Measurements from ENCODE around the gene PALLD. TPM values are rescaled to one million over a fixed set of nuclear protein-coding genes. Genes with fewer than 3 reads are reported as not detected.

The PALLD gene
- total RNA-seq, 4 donors from 2014 or later, result 58.5 to 164 (median 84.2) TPM

DNA sequence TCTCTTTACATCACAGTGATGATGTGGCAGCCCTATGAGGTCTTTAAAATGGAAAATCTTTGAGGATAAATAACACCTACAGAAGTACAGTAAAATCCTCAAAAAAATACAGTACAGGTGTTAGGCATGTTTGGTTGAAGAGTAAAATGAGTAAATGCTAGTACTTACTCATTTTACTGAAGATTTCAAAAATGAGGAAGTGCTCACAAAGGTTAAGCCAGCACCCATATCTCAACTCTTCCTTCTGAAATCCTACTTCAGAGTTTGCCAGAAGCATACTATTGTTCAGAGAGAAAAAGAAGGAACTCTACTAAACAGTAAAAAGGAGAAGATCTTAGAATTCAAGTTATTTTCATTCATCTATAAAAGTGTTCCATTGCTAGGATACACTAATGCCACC is 382.3 kb downstream of the PALLD start:
- ATAC-seq (ENCODE audit: low FRiP score), result no peak
- no peak for DNase-seq (ENCODE audit: low spot score)
- TF ChIP-seq, protein P1, sequence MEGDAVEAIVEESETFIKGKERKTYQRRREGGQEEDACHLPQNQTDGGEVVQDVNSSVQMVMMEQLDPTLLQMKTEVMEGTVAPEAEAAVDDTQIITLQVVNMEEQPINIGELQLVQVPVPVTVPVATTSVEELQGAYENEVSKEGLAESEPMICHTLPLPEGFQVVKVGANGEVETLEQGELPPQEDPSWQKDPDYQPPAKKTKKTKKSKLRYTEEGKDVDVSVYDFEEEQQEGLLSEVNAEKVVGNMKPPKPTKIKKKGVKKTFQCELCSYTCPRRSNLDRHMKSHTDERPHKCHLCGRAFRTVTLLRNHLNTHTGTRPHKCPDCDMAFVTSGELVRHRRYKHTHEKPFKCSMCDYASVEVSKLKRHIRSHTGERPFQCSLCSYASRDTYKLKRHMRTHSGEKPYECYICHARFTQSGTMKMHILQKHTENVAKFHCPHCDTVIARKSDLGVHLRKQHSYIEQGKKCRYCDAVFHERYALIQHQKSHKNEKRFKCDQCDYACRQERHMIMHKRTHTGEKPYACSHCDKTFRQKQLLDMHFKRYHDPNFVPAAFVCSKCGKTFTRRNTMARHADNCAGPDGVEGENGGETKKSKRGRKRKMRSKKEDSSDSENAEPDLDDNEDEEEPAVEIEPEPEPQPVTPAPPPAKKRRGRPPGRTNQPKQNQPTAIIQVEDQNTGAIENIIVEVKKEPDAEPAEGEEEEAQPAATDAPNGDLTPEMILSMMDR (IDR thresholded peaks at IDR 0.05), result no peak

- TF ChIP-seq, protein P1 (IDR thresholded peaks at IDR 0.05), result no peak
- DNase-seq (ENCODE audit: low spot score) (no peak), ATAC-seq (ENCODE audit: low FRiP score) (no peak)
Measured at GRCh38 chr4:168880072-168880675, 383.3 kb downstream of the PALLD start.

DNA sequence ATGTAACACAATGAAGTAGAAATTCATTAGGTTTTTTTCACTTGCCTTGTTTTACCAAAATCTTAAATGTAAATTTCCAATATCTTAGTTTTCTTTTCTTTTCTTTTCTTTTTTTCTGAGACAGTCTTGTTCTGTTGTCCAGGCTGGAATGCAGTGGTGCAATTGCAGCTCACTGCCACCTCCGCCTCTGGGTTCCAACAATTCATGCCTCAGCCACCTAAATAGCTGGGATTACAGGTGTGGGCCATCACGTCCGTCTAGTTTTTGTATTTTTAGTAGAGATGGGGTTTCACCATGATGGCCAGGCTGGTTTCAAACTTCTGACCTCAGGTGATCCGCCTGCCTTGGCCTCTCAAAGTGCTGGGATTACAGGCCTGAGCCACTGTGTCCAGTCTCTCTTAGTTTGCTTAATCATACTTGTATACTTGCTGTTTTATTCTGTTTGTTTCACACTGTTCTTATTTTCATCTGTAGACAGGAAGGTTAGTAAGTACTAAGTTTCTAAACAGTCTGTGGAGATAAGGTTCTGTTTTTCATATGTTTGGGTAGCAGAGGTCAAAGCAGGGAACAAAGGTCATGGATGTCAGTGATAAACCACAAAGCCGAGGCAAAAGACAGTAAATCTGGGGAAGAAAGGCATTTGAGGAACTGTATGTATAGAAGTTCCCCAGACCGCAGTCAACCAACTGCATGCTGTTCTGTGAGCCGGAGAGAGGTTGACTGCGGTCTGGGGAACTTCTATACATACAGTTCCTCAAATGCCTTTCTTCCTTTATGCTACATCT is 384.2 kb downstream of the PALLD start:
- no peak for DNase-seq (ENCODE audit: low spot score)
- no peak for ATAC-seq (ENCODE audit: low FRiP score)
- TF ChIP-seq, protein P1 (IDR thresholded peaks at IDR 0.05), result no peak

DNA sequence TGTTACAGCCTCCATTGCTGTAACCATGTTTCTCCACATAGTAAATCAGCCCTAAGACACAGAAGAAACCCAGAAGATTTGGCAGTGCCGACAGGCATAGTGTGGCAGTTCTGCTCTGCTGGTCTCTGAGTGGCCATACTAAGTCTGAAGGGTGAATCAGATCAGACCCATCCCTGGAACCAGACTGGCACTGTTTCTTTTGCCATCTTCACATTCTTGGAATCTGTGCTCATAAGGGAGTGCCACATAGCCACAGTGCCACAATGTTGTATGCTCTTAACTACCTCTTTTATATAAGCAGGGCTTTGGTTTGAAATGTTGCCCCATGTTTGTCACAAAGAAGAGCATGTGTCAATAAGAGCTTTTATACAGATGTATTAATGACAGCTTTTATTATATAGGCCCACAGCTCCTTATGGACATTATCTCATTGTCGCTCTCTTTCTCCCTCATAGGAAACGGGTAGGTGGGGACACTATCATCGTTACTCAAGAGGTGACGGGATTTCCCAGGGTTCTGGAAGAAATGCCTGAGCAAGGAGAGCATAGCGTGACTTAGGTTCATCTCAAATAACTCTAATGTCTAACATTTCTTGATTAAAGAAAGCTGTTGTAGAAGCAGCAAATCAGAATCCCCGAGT is 385.0 kb downstream of the PALLD start:
- ATAC-seq (ENCODE audit: low FRiP score) (no peak), DNase-seq (ENCODE audit: low spot score) (no peak)
- TF ChIP-seq, protein P1 (IDR thresholded peaks at IDR 0.05), result no peak

DNA sequence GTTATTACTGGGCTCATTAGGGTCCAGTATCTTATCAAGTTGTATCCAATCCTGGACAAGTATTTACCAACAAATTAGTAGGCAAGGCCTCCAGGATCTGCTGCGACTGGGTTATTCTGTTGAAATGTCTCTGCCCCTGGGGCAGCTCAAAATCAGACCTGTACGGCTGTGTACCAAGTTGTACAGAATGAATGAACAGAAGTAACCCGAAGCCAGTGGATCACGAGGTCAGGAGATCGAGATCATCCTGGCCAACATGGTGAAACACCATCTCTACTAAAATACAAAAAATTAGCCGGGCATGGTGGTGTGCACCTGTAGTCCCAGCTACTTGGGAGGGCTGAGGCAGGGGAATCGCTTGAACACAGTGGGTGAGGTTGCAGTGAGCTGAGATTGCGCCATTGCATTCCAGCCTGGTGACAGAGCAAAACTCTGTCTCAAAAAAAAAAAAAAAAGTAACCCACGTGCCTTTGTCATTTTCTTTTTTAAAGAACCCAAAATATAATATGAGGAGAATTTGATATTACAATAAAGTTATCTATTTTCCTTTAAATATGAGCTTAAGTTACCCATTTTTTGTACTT is 385.9 kb downstream of the PALLD start:
- ATAC-seq (ENCODE audit: low FRiP score) (no peak), DNase-seq (ENCODE audit: low spot score) (no peak)
- TF ChIP-seq, protein P1 (IDR thresholded peaks at IDR 0.05), result no peak

DNA sequence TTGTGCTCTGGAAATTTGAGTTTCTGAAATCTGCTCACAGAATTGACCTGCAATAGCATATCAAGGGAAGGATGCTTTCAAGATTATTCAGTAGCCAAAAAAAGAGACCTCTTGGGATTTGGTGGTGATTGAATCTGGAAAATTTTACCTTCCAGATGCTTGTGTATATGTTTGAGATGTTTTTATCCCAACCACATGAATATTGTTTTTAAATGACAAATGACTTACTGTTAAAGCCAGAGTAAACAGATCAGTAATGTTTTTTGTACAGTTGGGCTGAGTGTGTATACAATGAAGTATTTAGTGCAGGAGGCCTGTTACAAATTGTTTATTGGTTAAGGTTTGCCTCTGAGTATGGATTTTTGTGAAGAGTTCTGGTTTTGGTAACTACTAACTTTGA is 386.7 kb downstream of the PALLD start:
- ATAC-seq (ENCODE audit: low FRiP score) (no peak), DNase-seq (ENCODE audit: low spot score) (no peak)
- TF ChIP-seq, protein P1 (IDR thresholded peaks at IDR 0.05), result no peak
